GM19328 (cell line): ENCODE data around the gene TMEM101.
"Not testable (repeated sequence)": the region's sequence is repeated elsewhere in the genome, so short reads cannot be mapped to it uniquely, and the experiment has no call there.

Source experiments
- ATAC-seq: cut with Tn5 transposase; IDR thresholded peaks from one replicate; pipeline ENCODE4 v1.9.1; 2021; ENCODE audit warnings: mild to moderate bottlenecking, moderate library complexity; ENCODE audit not compliant: unreplicated experiment

The TMEM101 gene

DNA sequence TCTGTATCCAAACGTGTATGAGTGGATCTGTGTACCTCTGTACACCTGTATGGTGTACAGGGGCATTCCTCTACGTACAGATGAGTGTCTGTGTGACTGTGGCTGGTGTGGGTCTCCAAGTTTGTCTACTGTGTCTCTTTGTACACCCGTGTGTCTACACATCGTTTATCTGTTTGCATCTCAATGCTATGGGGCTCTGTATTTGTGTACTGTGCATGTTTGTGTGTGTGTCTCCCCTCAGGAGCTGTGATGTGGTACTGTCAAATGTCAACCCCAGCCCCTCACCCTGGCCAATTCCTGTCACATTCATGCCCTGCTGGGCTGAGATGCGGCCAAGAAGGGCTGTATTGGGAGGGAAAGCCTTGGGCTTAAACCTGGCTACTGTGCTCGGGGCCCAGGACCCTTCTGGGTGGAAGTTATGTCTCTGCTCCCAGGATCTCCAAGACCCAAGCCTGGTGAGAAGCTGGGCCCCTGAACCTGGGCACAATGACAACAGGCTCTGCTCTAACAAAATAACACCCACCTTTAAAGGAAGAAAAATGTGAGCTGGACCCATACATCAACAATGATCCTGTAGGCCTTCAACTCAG, 13.8 kb downstream of the TMEM101 start:
- no peak for ATAC-seq

DNA sequence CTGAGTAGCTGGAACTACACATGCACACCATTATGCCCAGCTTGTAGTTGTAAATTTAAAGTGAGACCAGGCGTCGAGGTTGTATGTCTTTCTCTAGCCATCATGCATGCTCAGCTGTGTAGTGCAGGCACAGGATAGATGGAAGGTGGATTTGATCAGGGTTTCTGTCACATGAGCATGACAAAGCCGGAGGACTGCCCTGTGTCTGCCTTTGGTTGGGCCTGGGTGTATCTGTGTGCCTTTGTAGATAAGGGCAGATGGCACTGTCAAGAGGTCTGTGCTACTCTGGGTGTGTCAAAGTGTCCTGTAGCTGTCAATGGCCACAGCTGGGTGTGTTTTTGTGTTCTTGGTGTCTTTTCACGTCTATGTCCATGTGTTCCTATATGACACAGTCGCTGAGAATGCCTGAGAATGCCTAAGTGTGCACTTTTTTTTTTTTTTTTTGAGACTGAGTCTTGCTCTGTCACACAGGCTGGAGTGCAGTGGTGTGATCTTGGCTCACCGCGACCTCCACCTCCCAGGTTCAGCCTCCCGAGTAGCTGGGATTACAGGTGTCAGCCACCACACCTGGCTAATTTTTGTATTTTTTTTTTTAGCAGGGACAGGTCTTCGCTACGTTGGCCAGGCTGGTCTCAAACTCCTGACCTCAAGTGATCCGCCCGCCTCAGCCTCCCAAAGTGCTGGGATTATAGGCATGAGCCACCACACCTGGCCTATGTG, 14.5 kb downstream of the TMEM101 start:
- ATAC-seq: no peak

DNA sequence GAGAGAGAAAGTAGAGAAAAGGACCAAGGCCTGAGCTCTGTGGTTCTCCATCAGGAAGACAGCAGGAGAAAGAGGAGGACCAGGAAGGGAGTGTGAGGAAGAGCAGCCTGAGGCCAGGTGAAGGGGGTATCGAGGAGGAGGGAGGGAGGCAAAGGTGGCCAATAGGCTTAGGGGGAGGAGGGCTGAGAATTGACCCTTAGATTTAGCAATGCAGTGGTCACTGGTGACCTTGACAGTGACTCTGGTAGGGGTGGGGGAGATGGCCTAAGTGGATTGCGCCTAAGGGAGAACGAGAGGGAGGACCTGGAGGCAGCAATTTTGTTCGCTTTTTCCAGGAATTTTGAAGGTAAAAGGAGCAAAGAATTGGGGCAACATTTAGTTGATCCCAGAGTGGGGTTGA, 15.7 kb downstream of the TMEM101 start:
- ATAC-seq: no peak

DNA sequence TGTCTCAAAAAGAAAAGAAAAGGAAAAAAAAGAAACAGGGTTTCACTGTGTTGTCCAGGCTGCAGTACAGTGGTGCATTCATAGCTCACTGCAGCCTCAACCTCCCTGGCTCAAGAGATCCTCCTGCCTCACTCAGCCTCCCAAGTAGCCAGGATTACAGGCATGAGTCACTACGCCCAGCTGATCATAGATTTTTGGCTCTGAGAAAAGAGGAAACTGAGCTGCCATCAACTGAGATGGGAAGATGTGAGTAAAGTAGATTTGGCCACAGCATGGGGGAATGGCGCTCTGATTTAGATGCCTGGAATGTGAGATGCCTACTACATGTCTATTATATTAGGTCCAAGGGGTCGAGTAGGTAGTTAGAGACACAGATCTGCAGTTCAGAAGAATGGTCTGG, 16.2 kb downstream of the TMEM101 start:
- ATAC-seq: no peak

GRCh38 chr17:43997180-43997579, 17.6 kb downstream of the TMEM101 start:
- ATAC-seq: not testable (repeated sequence)

GRCh38 chr17:43995150-43995471, 19.7 kb downstream of the TMEM101 start:
- ATAC-seq: no peak

- ATAC-seq: no peak
These were observed 20.3 kb downstream of the TMEM101 start for GRCh38 chr17:43994272-43995149.

DNA sequence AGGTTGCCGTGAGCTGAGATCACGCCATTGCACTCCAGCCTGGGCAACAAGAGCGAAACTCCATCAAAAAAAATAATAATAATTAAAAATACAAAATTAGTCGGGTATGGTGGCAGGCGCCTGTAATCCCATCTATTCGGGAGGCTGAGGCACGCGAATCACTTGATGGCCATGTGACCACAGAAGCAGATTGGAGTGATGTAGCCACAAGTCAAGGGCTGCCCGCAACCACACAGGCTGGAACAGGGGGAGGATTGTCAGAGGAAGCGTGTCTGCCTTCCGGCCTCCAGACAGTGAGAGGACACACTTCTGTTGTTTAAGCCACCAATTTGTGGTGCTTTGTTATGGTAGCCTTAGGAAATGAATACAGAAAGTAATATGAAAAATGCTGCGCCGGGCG, 22.1 kb downstream of the TMEM101 start:
- no peak for ATAC-seq

GRCh38 chr17:43988301-43988700, 26.5 kb downstream of the TMEM101 start:
- no peak for ATAC-seq

- no peak for ATAC-seq
These were observed 27.4 kb downstream of the TMEM101 start for GRCh38 chr17:43987131-43988021.

- no peak for ATAC-seq
These were observed 28.4 kb downstream of the TMEM101 start for GRCh38 chr17:43986225-43986981.

DNA sequence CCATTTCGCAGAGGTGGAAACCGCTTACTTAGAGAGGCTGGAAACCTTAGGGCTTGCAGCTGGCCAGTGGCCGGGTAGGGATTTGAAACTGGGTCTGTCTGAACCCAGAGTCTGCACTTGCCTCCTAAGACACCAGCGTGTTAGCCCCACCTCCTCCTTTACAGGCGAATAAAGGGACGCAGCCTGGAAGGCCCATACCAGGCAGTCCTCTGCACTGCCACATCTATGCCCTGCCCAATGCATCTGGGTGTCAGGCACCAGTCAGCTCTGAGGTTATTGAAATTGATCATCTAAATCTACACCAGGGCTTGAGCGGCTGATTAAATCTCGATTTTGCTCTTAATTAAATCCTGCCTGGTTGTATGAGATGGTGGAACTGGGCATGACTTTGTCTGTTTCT, 30.2 kb downstream of the TMEM101 start:
- no peak for ATAC-seq

- no peak for ATAC-seq
These were observed 31.0 kb downstream of the TMEM101 start for GRCh38 chr17:43983515-43984411.

DNA sequence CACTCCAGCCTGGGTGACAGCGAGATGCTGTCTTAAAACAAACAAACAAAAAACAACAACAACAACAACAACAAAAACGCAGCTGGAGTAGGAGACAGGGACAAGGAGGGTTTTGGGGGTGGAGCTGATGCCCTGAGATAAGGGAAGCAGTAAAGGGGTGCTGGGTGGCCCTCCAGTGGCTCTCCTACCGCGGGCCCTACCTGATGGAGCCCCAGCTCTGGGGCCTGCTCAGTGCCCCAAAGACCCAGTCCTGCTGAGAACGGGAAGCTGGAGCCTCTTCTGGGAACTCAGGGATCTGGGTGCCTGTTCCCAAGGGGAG, 31.6 kb downstream of the TMEM101 start:
- ATAC-seq: no peak

- ATAC-seq: no peak
These were observed 32.6 kb downstream of the TMEM101 start for GRCh38 chr17:43982171-43982570.

- no peak for ATAC-seq
These were observed 35.1 kb downstream of the TMEM101 start for GRCh38 chr17:43979671-43980070.

- ATAC-seq: no peak
These were observed 35.8 kb downstream of the TMEM101 start for GRCh38 chr17:43979011-43979410.

DNA sequence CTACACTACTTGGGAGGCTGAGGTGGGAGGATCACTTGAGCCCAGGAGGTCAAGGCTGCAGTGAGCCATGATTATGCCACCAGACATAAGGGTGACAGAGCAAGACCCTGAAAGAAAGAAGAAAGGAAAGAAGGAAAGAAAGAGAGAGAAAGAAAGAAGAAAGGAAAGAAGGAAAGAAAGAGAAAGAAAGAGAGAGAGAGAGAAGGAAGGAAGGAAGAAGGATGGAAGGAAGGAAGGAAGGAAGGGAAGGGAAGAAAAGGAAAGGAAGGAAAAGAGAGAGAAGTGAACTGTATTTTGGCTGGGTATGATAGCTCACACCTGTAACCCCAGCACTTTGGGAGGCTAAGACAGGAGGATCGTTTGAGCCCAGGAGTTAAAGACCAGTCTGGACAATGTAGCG, 36.7 kb downstream of the TMEM101 start:
- no peak for ATAC-seq
